ENCODE measurements around the gene MAEL.

GRCh38 chr1:167054946-167055630 lies 66.0 kb downstream of the MAEL start:
- TF ChIP-seq ZNF589 (CRISPR knock-in tag; conservative IDR thresholded peaks at IDR 0.05) = no peak
- TF ChIP-seq MIXL1 (CRISPR knock-in tag; IDR thresholded peaks at IDR 0.05) = no peak
- TF ChIP-seq ZNF615 (CRISPR knock-in tag; IDR thresholded peaks at IDR 0.05; ENCODE audit: borderline replicate concordance) = no peak

Data from HepG2 (cell line).